GM12892 (cell line): ENCODE results near the gene UNC45B.
"Not testable (repeated sequence)": the region's sequence is repeated elsewhere in the genome, so short reads cannot be mapped to it uniquely, and the experiment has no call there.

ENCODE experiments used
- DNase-seq: peaks from one replicate; pipeline ENCODE4 v3.0.0; 2011; ENCODE audit not compliant: insufficient read length
- FAIRE-seq: peaks from 2 replicates; lab custom pipeline; 2011; peaks lifted over from hg19 to GRCh38; lab: Jason Lieb, UNC
- POLR2A ChIP-seq: IDR thresholded peaks from 2 replicates; pipeline ENCODE4 v1.6.1; 2011; ENCODE audit warnings: low read depth, low read length, control low read depth
- POLR2AphosphoS5 ChIP-seq: IDR thresholded peaks from 2 replicates; pipeline ENCODE4 v1.6.1; 2011; ENCODE audit warnings: low read depth, low read length, control low read depth
- TAF1 ChIP-seq: IDR thresholded peaks from 2 replicates; pipeline ENCODE4 v1.6.1; 2011; ENCODE audit warnings: low read depth, mild to moderate bottlenecking, control low read depth, low read length, borderline replicate concordance

Gene UNC45B

DNA sequence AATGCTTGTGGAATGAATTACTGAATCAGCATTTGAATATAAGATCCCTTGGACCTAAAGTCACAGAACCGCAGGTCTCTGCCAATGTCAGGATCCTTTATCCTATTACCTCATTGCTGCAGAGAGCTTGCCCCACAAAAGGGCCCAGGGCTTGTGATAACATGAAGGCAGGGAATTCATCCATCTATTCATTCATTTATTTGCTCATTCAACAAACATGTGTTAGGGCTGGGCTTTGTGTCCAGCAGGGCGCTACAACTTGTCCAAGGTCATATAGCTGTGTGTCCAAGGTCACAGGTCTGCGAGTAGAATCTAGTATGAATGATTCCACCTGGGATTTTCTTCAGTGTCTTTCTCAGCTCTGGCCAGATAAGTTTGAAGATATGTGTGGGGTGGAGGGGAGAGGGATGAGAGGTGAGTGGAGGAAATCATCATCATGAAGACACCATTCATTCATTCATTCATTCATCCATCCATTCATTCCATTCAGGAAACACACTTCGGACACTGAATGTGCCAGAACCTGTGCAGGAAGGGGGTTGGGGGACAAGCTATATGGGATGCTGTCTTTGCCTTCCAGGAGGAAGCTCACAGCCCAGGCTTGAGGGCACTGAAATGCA, 1.3 kb upstream of the UNC45B start:
- FAIRE-seq (no peak), DNase-seq (no peak)
- no peak for TF ChIP-seq TAF1
- TF ChIP-seq POLR2A: no peak
- TF ChIP-seq POLR2AphosphoS5: no peak

GRCh38 chr17:35148144-35148543, 527 bp downstream of the UNC45B start:
- DNase-seq (no peak), FAIRE-seq (no peak)
- TF ChIP-seq POLR2A: no peak
- no peak for TF ChIP-seq TAF1
- TF ChIP-seq POLR2AphosphoS5: no peak

DNA sequence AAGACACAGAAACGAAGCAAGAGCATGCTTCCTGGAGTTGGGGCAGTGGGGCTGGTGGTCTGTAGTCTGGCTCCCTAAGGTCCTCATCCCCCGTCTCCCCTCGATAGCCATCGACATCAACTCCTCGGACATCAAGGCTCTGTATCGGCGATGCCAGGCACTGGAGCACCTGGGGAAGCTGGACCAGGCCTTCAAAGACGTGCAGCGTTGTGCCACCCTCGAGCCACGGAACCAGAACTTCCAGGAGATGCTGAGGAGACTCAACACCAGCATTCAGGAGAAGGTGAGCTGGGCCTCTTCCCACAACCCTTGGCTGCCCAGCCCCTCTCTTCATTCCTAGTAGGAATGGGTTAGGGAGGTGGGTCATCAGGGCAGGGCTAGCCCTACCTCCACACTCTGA, 2.3 kb downstream of the UNC45B start:
- DNase-seq (no peak), FAIRE-seq (no peak)
- no peak for TF ChIP-seq POLR2AphosphoS5
- TF ChIP-seq TAF1: no peak
- TF ChIP-seq POLR2A: no peak

GRCh38 chr17:35151080-35151479, 3.5 kb downstream of the UNC45B start:
- FAIRE-seq, DNase-seq: not testable (repeated sequence)

DNA sequence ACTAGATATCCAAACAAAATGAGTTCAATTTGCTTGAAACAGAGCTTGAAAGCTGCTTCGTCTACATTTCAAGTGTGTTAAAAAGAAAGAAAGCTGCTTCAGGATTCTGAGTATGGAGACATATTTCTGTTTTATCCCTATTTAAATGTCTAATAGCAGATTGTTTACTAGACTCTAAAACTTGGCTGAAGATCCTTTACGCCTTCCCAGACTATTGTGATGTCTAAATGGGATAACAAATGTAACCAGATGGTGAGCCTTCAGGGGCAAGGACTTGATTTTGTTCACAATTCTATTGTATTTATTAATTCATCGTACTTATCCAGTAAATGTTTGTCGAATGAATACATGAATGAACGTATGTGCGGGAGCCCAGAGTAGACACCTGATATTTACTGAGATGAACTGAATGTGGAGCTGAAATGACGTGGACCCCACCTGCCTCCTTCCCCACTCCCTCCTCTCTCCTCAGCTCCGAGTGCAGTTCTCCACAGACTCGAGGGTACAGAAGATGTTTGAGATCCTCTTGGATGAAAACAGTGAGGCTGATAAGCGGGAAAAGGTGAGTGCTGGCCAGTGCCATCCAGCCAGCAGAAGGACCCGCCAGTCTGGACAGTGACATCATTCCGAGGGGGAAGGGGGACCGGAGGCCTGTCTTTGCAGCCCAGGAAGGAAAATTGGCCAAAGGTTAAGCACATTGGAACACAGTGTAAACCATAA, 5.0 kb downstream of the UNC45B start:
- DNase-seq: no peak
- TF ChIP-seq POLR2A (no peak), TAF1 (no peak), POLR2AphosphoS5 (no peak)
- FAIRE-seq: no peak

- DNase-seq: no peak
- no peak for FAIRE-seq
- TF ChIP-seq POLR2A: no peak
- no peak for TF ChIP-seq POLR2AphosphoS5
- no peak for TF ChIP-seq TAF1
These were observed 6.9 kb downstream of the UNC45B start for GRCh38 chr17:35154196-35155165.

DNA sequence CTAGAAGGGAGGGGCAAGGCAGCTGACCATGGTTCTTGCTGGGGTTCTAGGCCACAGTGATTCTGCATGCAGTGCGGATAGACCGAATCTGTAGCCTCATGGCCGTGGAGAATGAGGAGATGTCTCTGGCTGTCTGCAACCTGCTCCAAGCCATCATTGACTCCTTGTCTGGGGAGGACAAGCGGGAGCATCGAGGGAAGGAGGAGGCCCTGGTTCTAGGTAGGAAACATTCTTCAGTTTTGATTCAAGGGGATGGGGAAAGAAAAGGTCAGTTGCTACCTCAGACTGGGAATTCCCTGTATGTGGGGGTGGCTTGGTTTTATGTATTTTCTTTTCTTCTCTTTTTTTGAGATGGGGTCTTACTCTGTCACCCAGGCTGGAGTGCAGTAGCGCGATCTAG, 7.6 kb downstream of the UNC45B start:
- no peak for TF ChIP-seq POLR2AphosphoS5
- no peak for TF ChIP-seq TAF1
- TF ChIP-seq POLR2A: no peak
- DNase-seq (no peak), FAIRE-seq (no peak)

DNA sequence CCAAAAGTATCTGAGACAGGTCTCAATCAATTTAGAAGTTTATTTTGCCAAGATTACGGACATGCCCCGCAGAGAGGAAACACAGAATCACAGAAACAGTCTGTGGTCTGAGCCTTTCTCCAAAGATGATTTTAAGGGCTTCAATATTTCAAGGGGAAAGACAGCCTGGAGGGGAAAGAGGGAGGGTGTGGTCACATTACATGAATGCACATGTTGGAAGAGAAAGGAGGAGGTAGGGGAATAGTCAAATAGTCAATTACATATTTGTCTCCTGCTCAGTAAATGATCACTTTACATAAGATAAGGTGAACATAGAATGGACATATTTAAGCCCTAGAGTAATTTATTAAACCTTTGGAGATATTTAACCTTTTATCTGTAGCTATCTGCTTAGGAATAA, 12.3 kb downstream of the UNC45B start:
- DNase-seq: no peak
- TF ChIP-seq POLR2AphosphoS5: no peak
- no peak for TF ChIP-seq POLR2A
- no peak for TF ChIP-seq TAF1
- FAIRE-seq: no peak

GRCh38 chr17:35160354-35161201, 13.0 kb downstream of the UNC45B start:
- FAIRE-seq: no peak
- TF ChIP-seq POLR2A: no peak
- no peak for TF ChIP-seq TAF1
- no peak for TF ChIP-seq POLR2AphosphoS5
- DNase-seq: no peak

- TF ChIP-seq TAF1 (no peak), POLR2A (no peak), POLR2AphosphoS5 (no peak)
- DNase-seq: no peak
- no peak for FAIRE-seq
These were observed 13.7 kb downstream of the UNC45B start for GRCh38 chr17:35161281-35161761.
